HepG2 (cell line): ENCODE results near the gene TOMM20. TPM values are rescaled to one million over a fixed set of nuclear protein-coding genes. Genes with fewer than 3 reads are reported as not detected.
A peak's percentile ranks its signal among the peaks of the same experiment; 100 is the strongest.

Experiments used
- ETV5 ChIP-seq: IDR thresholded peaks from 2 replicates; pipeline ENCODE4 v1.6.1; 2018; ENCODE audit warnings: missing biosample characterization, missing genetic modification reagents, inconsistent platforms, borderline replicate concordance
- HDAC6 ChIP-seq: fragments of 200-600 bp; sonication (generic); IDR thresholded peaks from 2 replicates; pipeline ENCODE4 v1.7.0; 2017; ENCODE audit warnings: mild to moderate bottlenecking, antibody characterized with exemption, low read length, low read depth
- KDM5B ChIP-seq: sonication (generic); formaldehyde crosslinking; IDR thresholded peaks from 2 replicates; pipeline ENCODE4 v1.4.0; 2020; ENCODE audit warnings: missing genetic modification reagents, mild to moderate bottlenecking, borderline replicate concordance
- LCORL ChIP-seq, 2 experiments: fragments of 450-650 bp in 1 of 2; sonication (generic) in 1 of 2; formaldehyde crosslinking in 1 of 2; IDR thresholded peaks; 2 replicates each; pipeline versions ENCODE4 v1.5.0 to v1.6.1; 2017 to 2020; ENCODE audit warnings: antibody characterized with exemption in 1 of 2, missing genetic modification reagents in 1 of 2
- MAFG ChIP-seq: sonication (generic); formaldehyde crosslinking; IDR thresholded peaks from 2 replicates; pipeline ENCODE4 v1.5.1; 2020; ENCODE audit warnings: mild to moderate bottlenecking, missing genetic modification reagents
- NKX3-1 ChIP-seq: sonication (generic); formaldehyde crosslinking; IDR thresholded peaks from 2 replicates; pipeline ENCODE4 v1.5.0; 2020; ENCODE audit warnings: missing genetic modification reagents
- PHF8 ChIP-seq: sonication (generic); formaldehyde crosslinking; IDR thresholded peaks from 2 replicates; pipeline ENCODE4 v1.5.0; 2020; ENCODE audit warnings: missing genetic modification reagents
- REL ChIP-seq: sonication (generic); formaldehyde crosslinking; conservative IDR thresholded peaks from 2 replicates; pipeline ENCODE4 v1.8.0; 2022; ENCODE audit warnings: mild to moderate bottlenecking, missing genetic modification reagents, moderate library complexity
- ZBTB1 ChIP-seq: sonication (generic); formaldehyde crosslinking; IDR thresholded peaks from 2 replicates; pipeline ENCODE4 v1.4.0; 2020; ENCODE audit warnings: missing genetic modification reagents, borderline replicate concordance
- ZFYVE20 ChIP-seq: sonication (generic); formaldehyde crosslinking; IDR thresholded peaks from 2 replicates; pipeline ENCODE4 v1.8.0; 2023; ENCODE audit warnings: low read depth, mild to moderate bottlenecking, moderate library complexity, missing genetic modification reagents, borderline replicate concordance
- ZMAT3 ChIP-seq: sonication (generic); formaldehyde crosslinking; conservative IDR thresholded peaks from 2 replicates; pipeline ENCODE4 v1.7.0; 2021; ENCODE audit warnings: missing genetic modification reagents
- ZNF12 ChIP-seq: sonication (generic); formaldehyde crosslinking; IDR thresholded peaks from 2 replicates; pipeline ENCODE4 v1.5.0; 2020; ENCODE audit warnings: missing genetic modification reagents
- ZNF367 ChIP-seq: sonication (generic); formaldehyde crosslinking; IDR thresholded peaks from 2 replicates; pipeline ENCODE4 v1.4.0; 2020; ENCODE audit warnings: missing genetic modification reagents, borderline replicate concordance
- polyA plus RNA-seq, 8 experiments: library from polyadenylated mRNA; depleted of rRNA in 3 of 8; stranded (reverse) in 7 of 8; unstranded in 1 of 8; fragments of >200 nt; fragmentation: Illumina TruSeq in 4 of 8; extraction: Trizol in 4 of 8; gene quantifications; 2 replicates each; pipeline versions ENCODE4 v1.2.1 to v1.2.3, GENCODE V29; 2011 to 2016; ENCODE audit warnings: low read depth in 4 of 8, missing spikeins in 1 of 8, mixed read lengths in 1 of 8; ENCODE audit not compliant: insufficient read depth in 1 of 8
- total RNA-seq, 5 experiments: library from RNA; depleted of rRNA; stranded (reverse); fragments of >200 nt; fragmentation: Illumina TruSeq; extraction: Trizol; gene quantifications; 2 replicates each; pipeline ENCODE4 v1.2.3, GENCODE V29; 2016; ENCODE audit warnings: low read depth in 1 of 5
- TF ChIP-seq, protein P1 (sequence below): sonication (generic); formaldehyde crosslinking; conservative IDR thresholded peaks from 2 replicates; pipeline ENCODE4 v1.8.0; 2022; ENCODE audit warnings: low read depth, missing genetic modification reagents
- TF ChIP-seq, protein P2 (sequence below): sonication (generic); formaldehyde crosslinking; IDR thresholded peaks from 2 replicates; pipeline ENCODE4 v1.5.1; 2020; ENCODE audit warnings: mild to moderate bottlenecking, moderate library complexity, missing genetic modification reagents
- TF ChIP-seq, protein P3 (sequence below): IDR thresholded peaks from 2 replicates; pipeline ENCODE4 v1.6.1; 2016; ENCODE audit warnings: low read depth
- TF ChIP-seq, protein P4 (sequence below): IDR thresholded peaks from 2 replicates; pipeline ENCODE4 v1.6.1; 2012; ENCODE audit warnings: low read depth, low read length, improper control_type of control experiment
- TF ChIP-seq, protein P5 (sequence below): sonication (generic); formaldehyde crosslinking; IDR thresholded peaks from 2 replicates; pipeline ENCODE4 v1.5.0; 2020; ENCODE audit warnings: missing genetic modification reagents, mild to moderate bottlenecking, borderline replicate concordance
- TF ChIP-seq, protein P6 (sequence below): sonication (generic); formaldehyde crosslinking; IDR thresholded peaks from 2 replicates; pipeline ENCODE4 v1.4.0; 2020; ENCODE audit warnings: missing genetic modification reagents

Gene TOMM20
- total and polyA plus RNA-seq, 2 of the 13 experiments (the other 11 are each of a cell fraction or from before 2014, with no cell fraction given), result 153 to 376 TPM

DNA sequence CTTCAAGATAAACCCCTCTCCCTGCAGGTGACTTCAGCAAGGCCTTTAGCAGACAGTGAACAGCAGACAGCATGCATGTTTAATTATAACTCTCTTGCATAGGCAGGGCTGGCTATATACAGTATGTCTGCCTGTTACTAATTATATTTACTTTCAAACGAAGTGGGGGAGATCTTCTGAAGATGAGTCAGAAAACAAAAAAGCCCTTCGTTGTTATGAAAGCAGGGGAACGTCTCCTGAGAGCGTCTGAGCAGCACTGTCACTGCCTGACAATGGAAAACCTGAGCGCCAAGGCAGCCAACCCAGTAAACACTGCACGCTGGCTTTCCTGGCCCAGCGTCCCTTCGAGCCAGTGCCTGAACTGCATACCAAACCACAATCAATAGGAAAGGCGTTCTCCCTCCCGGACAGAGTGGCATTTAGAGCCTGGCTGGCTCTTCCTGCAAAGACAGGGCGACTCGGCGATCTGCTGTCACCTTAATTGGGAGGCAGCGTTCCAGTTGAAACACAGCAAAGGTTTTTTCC, 54.1 kb downstream of the TOMM20 start (continued):
- TF ChIP-seq PHF8 (CRISPR knock-in tag), result no peak
- TF ChIP-seq, protein P1, sequence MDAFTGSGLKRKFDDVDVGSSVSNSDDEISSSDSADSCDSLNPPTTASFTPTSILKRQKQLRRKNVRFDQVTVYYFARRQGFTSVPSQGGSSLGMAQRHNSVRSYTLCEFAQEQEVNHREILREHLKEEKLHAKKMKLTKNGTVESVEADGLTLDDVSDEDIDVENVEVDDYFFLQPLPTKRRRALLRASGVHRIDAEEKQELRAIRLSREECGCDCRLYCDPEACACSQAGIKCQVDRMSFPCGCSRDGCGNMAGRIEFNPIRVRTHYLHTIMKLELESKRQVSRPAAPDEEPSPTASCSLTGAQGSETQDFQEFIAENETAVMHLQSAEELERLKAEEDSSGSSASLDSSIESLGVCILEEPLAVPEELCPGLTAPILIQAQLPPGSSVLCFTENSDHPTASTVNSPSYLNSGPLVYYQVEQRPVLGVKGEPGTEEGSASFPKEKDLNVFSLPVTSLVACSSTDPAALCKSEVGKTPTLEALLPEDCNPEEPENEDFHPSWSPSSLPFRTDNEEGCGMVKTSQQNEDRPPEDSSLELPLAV (CRISPR knock-in tag), result no peak
- TF ChIP-seq, protein P2, sequence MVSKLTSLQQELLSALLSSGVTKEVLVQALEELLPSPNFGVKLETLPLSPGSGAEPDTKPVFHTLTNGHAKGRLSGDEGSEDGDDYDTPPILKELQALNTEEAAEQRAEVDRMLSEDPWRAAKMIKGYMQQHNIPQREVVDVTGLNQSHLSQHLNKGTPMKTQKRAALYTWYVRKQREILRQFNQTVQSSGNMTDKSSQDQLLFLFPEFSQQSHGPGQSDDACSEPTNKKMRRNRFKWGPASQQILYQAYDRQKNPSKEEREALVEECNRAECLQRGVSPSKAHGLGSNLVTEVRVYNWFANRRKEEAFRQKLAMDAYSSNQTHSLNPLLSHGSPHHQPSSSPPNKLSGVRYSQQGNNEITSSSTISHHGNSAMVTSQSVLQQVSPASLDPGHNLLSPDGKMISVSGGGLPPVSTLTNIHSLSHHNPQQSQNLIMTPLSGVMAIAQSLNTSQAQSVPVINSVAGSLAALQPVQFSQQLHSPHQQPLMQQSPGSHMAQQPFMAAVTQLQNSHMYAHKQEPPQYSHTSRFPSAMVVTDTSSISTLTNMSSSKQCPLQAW (CRISPR knock-in tag), result no peak; the same call in 1 of the 2 replicates
- no peak for TF ChIP-seq ETV5 (CRISPR knock-in tag)
- no peak for TF ChIP-seq KDM5B (CRISPR knock-in tag)
- TF ChIP-seq REL, result no peak
- TF ChIP-seq ZFYVE20 (CRISPR knock-in tag), result no peak
- peak; percentile 6; the same call in 1 of the 2 replicates for TF ChIP-seq ZNF12 (CRISPR knock-in tag)
- no peak for TF ChIP-seq ZBTB1
- TF ChIP-seq ZNF367 (CRISPR knock-in tag), result no peak
- TF ChIP-seq, protein P3, sequence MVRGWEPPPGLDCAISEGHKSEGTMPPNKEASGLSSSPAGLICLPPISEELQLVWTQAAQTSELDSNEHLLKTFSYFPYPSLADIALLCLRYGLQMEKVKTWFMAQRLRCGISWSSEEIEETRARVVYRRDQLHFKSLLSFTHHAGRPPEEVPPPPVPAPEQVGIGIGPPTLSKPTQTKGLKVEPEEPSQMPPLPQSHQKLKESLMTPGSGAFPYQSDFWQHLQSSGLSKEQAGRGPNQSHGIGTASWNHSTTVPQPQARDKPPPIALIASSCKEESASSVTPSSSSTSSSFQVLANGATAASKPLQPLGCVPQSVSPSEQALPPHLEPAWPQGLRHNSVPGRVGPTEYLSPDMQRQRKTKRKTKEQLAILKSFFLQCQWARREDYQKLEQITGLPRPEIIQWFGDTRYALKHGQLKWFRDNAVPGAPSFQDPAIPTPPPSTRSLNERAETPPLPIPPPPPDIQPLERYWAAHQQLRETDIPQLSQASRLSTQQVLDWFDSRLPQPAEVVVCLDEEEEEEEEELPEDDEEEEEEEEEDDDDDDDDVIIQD (CRISPR knock-in tag), result no peak
- TF ChIP-seq, protein P4, sequence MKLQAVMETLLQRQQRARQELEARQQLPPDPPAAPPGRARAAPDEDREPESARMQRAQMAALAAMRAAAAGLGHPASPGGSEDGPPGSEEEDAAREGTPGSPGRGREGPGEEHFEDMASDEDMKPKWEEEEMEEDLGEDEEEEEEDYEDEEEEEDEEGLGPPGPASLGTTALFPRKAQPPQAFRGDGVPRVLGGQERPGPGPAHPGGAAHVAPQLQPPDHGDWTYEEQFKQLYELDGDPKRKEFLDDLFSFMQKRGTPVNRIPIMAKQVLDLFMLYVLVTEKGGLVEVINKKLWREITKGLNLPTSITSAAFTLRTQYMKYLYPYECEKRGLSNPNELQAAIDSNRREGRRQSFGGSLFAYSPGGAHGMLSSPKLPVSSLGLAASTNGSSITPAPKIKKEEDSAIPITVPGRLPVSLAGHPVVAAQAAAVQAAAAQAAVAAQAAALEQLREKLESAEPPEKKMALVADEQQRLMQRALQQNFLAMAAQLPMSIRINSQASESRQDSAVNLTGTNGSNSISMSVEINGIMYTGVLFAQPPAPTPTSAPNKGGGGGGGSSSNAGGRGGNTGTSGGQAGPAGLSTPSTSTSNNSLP, result no peak
- 0 out of 2 replicates have a peak, but pooled peaks have one; percentile 68 for TF ChIP-seq HDAC6
- TF ChIP-seq MAFG (CRISPR knock-in tag), result no peak
- no peak for TF ChIP-seq ZMAT3 (CRISPR knock-in tag)
- TF ChIP-seq, protein P5, sequence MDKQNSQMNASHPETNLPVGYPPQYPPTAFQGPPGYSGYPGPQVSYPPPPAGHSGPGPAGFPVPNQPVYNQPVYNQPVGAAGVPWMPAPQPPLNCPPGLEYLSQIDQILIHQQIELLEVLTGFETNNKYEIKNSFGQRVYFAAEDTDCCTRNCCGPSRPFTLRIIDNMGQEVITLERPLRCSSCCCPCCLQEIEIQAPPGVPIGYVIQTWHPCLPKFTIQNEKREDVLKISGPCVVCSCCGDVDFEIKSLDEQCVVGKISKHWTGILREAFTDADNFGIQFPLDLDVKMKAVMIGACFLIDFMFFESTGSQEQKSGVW (CRISPR knock-in tag), result no peak
- no peak for TF ChIP-seq NKX3-1
- TF ChIP-seq, protein P6, sequence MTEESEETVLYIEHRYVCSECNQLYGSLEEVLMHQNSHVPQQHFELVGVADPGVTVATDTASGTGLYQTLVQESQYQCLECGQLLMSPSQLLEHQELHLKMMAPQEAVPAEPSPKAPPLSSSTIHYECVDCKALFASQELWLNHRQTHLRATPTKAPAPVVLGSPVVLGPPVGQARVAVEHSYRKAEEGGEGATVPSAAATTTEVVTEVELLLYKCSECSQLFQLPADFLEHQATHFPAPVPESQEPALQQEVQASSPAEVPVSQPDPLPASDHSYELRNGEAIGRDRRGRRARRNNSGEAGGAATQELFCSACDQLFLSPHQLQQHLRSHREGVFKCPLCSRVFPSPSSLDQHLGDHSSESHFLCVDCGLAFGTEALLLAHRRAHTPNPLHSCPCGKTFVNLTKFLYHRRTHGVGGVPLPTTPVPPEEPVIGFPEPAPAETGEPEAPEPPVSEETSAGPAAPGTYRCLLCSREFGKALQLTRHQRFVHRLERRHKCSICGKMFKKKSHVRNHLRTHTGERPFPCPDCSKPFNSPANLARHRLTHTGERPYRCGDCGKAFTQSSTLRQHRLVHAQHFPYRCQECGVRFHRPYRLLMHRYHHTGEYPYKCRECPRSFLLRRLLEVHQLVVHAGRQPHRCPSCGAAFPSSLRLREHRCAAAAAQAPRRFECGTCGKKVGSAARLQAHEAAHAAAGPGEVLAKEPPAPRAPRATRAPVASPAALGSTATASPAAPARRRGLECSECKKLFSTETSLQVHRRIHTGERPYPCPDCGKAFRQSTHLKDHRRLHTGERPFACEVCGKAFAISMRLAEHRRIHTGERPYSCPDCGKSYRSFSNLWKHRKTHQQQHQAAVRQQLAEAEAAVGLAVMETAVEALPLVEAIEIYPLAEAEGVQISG (CRISPR knock-in tag), result no peak
- TF ChIP-seq LCORL (IDR thresholded peaks at IDR 0.05), result no peak
- no peak for TF ChIP-seq LCORL (CRISPR knock-in tag; IDR thresholded peaks at IDR 0.05)
